HG03108 (cell line): ENCODE measurements around the gene HECW1.

Source experiments
- ATAC-seq: cut with Tn5 transposase; IDR thresholded peaks from one replicate; pipeline ENCODE4 v1.9.1; 2021; ENCODE audit warnings: moderate library complexity; ENCODE audit not compliant: unreplicated experiment

Gene HECW1

DNA sequence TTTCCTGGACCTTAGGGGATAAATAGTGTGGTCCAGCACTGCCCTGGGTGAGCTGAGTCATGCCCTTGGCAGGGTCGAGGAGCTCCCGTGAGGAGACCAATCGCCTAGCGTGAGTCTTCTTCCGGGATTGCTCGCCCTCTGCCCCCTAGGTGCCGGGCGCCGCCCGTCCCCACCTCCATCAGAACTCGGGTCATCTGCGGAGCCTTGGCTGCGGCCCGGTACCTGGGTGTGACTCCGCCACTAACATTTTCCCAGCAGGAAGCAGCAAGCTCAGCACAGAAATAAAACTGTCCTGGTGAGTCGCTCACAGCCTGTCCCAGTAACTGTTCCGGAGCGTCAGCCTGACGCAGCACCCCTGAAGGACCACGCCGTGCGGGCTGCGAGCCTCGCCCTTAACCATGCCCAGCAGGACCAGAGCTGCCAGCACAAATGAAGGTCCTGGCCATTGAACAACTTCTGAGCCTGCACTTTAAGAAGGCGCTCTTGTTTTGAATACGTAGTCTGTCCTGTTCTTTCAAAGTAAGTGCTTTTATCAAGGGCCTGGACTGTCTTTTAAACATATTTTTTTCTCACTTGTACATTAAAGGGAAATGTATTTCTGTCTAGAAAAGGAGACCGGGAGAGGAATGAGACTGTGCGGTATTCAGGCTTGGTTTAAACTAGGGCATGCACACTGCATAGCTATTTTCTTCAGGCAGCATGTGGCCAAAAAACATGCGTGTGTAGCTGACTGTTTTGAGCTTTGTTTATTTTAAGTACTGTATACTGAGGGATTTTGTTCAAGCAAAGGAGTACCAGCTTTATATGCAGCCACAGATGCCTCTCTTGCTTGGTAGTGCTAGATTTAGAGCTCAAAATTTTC lies 136.7 kb downstream of the HECW1 start:
- ATAC-seq: no peak

DNA sequence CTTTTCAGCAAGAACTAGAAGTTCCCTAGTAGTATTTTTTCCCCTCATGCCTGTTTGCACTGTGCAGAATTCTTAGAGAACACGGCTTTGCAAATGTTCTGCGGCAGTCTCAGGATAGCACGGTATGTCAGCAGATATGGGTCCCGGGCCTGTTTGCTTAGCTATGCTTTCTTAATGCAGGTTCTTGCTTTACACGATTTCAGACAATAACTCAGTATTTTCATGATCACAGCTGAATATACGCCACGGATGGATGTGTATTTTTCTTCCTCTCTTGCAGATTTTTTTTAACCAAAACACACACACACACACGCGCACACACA lies 137.3 kb downstream of the HECW1 start:
- no peak for ATAC-seq

DNA sequence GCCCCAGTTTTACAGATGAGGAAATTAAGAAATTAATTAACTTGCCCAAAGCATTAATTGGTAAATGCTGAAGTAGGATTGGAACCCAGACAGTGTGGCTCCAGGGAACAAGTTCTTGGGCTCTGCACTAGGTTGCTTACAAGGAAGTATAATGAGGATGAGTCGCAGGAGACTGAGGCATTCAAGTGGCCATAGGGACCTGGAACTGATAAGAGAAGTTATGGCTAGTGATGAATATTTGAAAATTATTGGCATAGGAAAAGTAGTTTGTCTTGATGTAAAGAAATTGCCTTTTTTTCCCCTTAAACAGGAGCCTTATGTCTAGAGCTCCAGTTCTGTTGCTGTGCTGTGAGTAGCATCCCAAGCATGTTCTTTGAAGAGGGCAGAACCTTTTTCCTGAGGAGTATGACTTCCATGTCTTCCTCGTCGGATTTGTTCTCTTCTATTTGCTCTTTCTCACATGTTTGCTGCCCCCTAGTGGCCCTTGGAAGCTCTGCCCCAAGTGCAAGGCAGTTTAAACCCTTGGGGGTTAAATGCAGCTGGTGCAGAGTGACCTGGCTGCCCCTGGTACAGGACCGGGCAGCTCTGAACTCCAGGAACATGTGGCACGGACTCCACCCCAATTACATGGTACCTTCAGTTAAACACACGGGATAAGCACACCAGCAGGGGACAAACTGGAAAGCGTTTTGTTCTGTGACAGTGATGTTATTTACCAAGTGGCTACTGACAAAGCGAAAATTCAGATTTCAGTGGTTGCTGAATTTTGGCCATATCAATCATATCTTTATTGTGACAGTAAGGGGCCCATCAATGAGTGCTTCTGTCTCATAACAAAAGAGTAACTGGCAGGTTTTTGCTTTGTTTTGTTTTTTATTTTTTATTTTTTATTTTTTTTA lies 148.8 kb downstream of the HECW1 start:
- no peak for ATAC-seq

DNA sequence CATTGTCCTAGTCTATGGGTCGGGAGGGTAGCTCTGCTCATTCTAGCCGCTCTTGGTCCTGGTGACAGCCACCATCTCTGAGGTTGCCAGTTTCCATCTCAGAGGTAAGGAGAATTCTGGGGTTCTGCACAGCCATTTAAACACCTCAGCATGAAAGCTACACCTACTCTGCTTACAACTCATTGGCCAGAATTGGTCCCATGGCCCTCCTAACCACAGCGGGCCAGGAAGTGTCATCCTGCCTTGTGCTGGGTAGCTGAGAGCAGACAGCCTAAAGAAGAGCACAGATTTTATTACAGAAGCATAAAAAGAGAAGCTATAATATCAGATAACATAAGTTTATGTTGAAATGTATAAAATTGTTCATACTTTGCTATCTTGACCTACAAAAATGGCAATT lies 152.7 kb downstream of the HECW1 start:
- ATAC-seq: no peak

DNA sequence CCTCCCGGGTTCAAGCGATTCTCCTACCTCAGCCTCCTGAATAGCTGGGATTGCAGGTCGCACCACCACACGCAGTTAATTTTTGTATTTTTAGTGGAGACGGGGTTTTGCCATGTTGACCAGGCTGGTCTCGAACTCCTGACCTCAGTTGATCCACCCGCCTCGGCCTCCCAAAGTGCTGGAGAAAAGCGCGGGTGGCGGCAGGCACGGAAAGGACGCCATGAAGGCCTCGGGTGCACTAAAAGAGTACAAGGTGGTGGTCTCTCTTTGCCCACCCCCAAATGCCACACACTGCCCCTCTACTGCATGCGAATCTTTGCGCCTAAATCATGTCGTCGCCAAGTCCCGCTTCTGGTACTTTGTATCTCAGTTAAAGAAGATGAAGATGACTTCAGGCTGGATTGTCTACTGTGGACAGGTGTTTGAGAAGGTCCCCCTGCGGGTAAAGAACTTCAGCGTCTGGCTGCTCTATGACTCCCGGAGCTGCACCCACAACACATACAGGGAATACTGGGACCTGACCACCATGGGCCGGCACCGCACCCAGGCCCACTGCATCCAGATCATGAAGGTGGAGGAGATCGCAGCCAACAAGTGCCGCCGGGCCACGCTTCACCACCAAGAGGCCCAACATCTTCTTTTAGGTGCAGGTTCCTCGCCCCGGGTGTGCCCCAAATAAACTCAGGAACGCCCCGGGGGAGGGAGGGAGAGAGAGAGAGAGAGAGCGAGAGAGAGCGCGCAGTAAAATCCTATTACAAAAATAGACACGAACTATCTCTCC lies 161.7 kb downstream of the HECW1 start:
- no peak for ATAC-seq

DNA sequence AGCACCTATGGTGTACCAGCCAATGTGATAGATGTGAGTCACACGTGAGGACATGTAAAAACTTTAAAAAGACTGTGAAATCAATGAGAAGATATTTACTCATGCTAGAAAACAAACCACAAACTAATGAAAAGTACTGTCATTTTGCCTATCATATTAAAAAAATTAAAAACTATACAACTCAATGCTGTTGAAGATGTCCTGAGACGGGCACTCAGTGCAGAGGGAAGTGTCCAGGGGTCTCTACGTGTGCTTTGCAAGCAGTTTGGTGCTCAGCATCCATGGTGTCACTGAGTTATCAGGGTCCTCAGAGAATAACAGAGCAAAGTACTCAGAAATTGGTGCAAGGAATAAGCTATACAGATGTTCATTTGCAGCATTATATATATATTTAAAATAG lies 162.3 kb downstream of the HECW1 start:
- ATAC-seq: no peak

DNA sequence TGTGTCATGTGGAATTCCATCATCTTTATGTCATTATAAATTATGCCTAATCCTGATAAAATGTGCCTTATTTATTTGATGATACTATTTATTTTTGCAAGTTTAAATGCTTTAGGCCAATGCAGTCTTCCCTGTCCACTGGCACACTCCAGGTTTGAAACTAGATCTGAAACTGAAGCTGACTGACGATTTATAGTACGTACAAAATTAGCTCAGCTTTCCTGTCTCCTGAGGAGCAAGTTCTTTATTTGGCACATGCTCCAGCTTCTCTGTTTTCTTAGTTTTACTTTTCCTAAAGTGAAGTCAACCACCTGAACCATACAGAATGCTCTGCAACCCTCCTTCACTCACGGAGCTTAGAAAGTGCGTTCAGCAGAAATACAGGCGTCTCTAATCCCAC lies 164.1 kb downstream of the HECW1 start:
- no peak for ATAC-seq

DNA sequence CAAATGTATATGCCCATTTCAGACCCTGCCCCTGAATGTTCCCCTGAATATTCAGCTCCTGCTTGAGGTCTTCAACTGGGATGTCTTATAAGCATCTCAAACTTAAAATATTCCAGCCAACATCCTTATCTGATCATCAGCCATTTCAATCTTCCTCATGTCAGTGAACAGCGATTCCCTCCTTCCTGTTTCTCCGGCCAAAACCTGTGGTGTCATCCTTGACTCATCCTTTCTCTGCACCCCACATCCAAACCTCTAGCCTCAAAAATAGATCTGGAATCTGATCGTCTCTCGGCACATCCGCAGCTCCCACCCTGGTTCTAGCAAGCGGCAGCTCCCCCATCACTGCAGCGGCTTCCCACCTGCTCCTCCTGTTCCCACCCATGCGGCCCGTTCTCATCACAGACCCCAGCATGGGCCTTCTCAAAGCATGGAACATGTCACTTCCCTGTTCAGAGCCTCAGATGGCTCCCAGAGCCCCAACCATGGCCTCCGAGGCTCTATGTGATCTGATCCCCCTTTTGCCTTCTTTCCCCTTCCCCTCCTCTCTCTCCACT lies 165.7 kb downstream of the HECW1 start:
- no peak for ATAC-seq

DNA sequence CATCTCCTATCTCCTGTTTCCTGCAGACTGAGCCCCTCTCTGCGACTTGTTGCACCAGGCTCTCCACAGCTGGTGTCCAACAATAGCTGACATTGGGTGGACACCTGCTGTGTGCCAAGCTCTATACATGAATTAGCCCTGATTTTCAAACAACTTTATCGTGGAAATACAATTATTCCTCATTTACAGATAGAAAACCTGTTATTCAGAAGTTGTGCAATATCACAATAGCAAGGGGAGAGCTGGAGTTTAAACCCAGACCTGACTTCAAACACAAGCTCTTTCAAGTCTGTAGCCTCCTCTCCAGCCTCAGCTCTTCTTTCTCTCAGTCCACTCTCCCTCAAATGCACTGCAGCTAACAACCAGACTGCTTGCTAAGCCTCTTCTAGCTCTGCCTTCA lies 168.8 kb downstream of the HECW1 start:
- no peak for ATAC-seq

DNA sequence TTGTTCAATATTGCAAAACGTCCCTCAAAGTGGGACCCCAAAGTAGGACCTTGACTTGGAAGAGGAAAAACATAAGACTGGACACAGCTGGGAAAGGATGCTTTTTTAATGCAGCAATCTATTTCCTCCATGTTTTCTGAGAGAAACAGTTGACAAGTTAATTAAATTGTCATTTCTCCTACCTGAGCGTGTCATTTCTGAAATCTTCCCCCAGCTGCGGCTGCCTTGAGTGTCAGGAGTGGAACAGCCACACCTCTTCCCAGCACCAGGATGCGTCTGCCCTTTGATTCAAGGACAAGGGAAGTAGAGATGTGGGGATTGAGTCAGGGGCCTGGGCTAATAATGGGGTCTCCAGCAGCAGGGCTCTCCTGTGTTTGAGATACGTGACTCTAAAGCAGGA lies 171.3 kb downstream of the HECW1 start:
- ATAC-seq: no peak

DNA sequence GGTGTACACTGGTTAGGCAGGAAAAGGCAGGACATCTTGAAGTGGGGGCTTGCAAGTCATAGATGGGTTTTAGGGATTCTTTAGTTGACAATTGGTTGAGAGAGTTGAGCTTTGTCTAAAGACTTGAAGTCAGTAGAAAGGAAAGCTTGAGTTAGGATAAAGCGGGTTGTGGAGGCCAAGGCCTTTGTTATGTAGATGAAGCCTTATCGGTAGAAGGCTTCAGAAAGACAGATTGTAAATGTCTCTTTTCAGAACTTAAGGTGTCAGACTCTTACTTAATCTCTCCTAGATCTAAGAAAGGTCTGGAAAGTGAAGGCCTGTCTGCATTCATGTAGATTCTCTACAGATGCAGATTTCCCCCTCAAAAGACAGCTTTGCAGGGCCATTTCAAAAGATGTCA lies 177.4 kb downstream of the HECW1 start:
- ATAC-seq: no peak

DNA sequence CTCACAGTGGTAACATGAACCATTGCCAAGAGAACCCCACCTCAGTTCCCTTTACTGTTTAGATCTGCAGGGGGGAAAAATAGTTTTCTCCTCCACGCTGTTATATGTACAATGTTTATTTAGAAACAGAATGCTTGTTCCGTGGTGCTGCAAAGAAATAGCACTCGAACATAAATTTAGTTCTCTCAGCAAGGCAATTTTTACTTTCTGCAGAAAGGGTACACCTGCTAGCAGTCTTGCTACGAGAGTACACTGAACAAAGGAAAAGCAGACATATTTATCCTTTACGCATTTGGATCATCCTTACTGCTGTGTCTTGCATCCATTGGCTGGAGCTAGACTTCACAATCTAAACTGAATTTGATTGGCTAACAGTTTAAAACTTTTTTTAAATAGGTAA lies 178.5 kb downstream of the HECW1 start:
- no peak for ATAC-seq

DNA sequence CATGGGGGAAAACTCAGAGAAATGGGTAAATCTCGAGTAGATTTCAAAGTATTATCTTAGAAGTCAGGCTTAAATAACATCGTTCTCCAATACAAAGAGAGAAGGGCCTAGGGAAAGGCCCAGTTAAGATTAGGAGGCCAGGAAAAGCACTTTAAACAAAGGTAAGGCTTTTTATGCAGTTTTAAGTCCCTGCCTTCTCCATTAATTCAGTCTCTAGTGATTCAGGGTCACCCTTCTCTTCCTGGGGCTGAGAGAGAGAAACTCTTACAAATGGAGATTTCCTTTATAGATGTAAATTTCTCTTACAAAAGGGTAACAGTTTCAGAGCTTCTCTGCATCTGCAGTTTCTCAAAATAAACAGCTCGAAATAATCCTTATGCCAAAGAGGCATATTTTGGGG lies 179.3 kb downstream of the HECW1 start:
- no peak for ATAC-seq

DNA sequence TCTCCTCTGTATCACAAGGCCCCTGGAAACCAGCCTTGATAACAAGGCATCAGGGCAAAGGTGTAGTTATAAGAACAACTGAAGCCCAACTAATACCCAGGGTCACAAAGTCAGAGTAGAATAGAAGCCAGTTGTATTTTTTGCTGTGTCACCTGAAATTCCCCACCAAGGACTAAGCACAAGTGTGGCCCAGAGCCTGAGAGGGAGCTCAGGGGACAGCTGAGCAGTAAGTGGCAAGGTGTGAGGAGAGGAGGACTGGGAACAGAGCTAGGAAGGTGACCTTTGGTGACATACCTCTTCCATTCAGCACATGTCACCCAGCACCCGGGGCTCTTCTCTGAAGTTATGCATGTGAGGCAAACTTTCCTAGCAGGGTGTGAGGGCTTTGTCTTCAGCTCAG lies 179.9 kb downstream of the HECW1 start:
- no peak for ATAC-seq

DNA sequence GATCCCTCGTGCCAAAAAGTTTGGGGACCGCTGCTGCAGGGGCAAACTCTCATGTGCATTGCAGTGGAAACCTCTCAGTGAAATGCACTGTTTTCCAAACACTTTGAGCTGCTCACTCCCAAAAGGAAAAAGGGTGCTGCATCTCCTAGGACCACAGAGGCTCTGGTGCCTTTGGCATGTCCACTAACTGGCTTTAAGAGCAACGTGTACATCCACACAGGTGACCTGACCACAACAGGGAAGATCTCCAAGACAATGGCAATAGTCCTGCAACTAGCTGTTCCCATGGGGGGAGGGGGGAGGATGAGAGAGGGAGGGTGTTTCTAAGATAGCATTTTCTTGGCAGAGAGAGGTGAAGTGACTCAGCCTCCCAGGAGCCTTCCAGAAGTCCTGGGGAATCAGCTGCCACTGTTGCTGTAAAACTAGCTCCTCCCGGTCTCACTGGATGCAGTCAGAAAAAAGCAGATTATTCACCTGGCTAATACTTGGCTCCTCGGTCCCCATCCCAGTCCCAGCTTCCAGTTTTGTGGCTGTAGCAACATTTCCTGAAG lies 181.7 kb downstream of the HECW1 start:
- no peak for ATAC-seq

DNA sequence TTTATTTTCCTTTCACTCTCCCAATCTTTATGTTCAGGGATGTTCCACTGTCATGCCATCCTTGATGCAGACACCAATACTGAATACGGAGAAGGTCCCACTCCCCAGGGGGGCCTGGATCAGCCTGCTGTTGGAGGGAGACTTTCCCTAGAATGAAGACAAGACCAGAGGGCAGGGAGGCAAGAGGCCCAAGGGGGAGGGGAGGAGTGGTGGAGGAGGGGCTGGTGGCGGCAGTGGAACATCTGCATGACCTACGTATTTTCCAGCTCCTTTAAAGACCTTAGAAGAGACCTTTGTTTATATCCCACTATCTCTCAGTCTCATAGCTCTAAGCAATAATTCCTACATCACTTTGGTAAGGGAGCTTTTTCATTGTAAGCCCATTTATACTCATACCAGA lies 183.0 kb downstream of the HECW1 start:
- no peak for ATAC-seq

DNA sequence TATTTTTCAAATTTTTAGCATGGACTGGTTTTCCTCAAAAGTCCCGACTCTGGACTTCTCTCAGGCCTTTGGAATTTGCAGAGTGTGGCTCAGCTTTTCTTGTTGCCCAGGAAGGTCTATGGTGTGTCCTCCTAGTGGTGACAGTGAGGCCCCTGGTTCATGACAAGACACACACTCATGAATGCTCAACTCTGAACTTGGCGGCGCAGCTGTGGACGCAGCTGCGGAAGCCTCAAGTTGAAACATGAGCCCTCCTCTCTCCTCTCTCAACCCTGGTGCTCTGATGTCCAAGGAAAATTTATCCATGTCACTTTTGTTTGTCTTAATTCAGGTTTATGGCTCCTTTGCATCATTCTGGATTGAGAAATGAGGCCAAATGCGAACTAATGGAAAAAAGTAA lies 183.9 kb downstream of the HECW1 start:
- no peak for ATAC-seq

DNA sequence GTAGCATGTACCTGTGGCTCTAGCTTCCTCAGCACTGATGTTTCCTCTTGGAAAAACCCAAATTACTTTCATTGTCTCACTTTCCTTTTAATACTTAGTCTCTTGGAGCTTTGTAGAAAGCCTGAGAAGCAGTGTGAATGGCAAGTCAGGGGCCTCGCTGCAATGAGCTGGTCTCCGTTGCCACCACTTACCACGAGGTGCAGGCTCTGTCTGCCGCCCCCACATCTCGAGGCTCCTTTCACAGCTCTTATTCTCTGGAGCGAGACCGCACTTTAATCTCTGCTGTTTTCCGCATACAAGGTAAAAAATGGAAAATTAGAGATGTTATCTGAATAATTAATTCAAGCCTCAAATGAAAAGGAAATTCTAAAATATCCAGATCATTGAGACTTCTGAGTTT lies 186.2 kb downstream of the HECW1 start:
- no peak for ATAC-seq

DNA sequence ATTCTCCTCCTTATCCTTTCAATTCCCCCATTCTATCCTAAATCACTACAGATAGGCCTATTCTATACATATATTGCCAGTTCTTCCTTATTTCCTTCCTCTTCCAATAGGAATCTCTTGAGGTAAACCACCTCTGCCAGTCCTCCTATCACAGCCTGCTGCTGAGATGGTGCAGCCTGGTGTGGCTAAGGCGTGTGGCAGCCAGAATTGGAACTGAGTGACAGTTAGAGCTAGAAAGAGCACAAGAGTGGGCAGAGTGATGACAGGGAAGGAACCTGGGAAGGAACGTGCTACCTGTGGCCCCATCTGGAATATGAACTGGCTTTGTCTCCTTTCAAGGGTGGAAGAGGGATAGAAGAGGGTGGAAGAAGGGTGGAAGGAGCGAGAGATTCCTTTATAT lies 187.7 kb downstream of the HECW1 start:
- no peak for ATAC-seq

DNA sequence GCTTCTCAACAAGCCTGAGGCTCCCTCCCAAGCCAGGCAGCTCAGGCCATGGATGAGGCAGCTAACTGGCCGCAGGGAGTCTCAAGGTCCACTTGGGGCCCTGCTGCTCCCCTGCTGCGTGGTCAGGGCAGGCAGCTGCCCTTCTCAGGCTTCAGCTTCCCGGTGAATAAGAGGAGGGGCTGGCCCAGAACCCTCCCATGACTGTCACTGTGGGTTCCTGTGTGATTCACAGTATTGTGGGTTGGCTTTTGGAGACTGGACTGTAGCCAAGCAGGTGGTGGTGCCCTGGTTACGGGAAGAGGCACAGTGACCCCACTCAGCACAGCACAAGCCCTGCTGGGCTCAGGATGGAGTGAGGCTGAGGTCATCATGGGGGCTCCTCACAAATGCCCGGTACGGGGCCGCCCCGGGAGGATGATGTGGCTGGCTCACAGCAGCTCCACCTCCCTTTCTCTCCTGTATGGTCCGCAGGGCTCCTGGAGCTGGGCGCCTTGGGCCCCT lies 189.8 kb downstream of the HECW1 start:
- no peak for ATAC-seq
